DOHH2 (cell line): ENCODE data around the gene PRDM10.

Experiments
- CTCF ChIP-seq: fragments of 200-600 bp; sonication (generic); IDR thresholded peaks from one replicate; pipeline ENCODE4 v1.5.1; 2014; ENCODE audit warnings: antibody characterized with exemption, mild to moderate bottlenecking, low read depth, low read length; ENCODE audit not compliant: poor library complexity, severe bottlenecking
- EZH2phosphoT487 ChIP-seq: fragments of 200-600 bp; sonication (generic); IDR thresholded peaks from 2 replicates; pipeline ENCODE4 v1.6.1; 2017; ENCODE audit warnings: borderline replicate concordance, mild to moderate bottlenecking, antibody characterized with exemption, low read length, moderate library complexity, mixed read lengths

- TF ChIP-seq CTCF = no peak
- TF ChIP-seq EZH2phosphoT487 = no peak
Observed at GRCh38 chr11:129969920-129970319, 32.7 kb downstream of the PRDM10 start.
